Testis (tissue), 2 donors: ENCODE data around the gene MVB12A.

ENCODE experiments used
- CTCF ChIP-seq, 3 experiments: fragments of 450-650 bp in 2 of 3; fragments of 200-600 bp in 1 of 3; sonication (generic) in 1 of 3; IDR thresholded peaks; one replicate each; pipeline ENCODE4 v1.5.1; 2016 to 2019; ENCODE audit warnings: antibody characterized with exemption in 3 of 3, mild to moderate bottlenecking in 2 of 3, moderate library complexity in 1 of 3
- POLR2A ChIP-seq: fragments of 450-650 bp; IDR thresholded peaks from one replicate; pipeline ENCODE4 v1.6.1; 2017; ENCODE audit warnings: antibody characterized with exemption, mild to moderate bottlenecking, moderate library complexity

DNA sequence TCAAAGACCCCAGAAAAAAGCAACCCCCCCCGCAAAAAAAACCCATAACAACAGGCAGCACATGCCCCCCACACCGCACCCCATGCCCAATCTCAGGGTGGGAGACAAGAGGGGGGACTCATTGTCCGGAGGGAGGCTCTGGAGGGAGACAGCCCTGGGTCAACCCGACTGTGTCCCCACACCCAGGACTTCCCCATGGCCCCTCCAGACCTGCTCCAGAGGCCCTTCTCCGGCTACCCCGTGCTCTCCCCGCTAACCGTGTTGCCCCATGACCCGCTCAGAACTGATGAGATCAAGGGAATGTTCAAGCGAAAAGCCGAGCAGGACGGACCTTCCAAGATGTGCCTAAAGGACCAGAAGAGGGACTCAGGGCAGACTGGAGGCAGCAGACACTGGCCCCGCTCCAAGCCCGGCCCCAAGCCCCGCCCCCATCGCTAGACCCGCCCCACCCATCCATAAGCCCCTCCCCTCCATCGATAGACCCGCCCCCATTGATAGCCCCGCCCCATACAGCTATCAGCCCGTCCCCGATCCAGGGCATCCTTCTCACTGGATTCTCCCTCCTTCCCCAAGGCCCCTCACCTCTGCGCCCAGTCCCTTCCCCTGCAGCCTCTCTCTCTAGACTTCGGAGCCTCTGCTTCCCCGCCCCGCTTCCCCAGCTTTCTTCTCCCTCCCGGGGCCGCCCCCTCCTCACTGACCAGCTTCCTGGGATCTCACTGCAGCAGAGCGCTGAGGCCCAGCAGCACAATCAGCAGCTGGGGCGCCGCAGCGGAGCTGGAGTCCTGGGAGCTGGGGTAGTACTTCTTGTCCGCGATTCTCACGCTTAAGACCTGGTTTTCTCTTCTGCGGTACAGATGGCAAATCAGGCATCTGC lies 16.6 kb upstream of the MVB12A start:
- no peak for TF ChIP-seq CTCF (IDR thresholded peaks at IDR 0.05)
- TF ChIP-seq POLR2A: no peak
